Measurements from ENCODE around the gene NOL6. TPM values are rescaled to one million over a fixed set of nuclear protein-coding genes. Genes with fewer than 3 reads are reported as not detected.

Gene NOL6
- polyA plus RNA-seq, 1 donor (not counting 4 experiments of a cell fraction or from before 2014, with no cell fraction given), result 63.6 TPM

- TF ChIP-seq CTCF (optimal IDR thresholded peaks at IDR 0.05 in 1 of 3, IDR thresholded peaks at IDR 0.05 in 1 of 3, conservative IDR thresholded peaks at IDR 0.05 in 1 of 3; ENCODE audit: extremely low read depth in 1 of 3, insufficient read depth in 2 of 3, low read length in 3 of 3) (no peak), EZH2 (IDR thresholded peaks at IDR 0.05; ENCODE audit: low read length) (no peak)
- H3K9me1 ChIP-seq (ENCODE audit: control insufficient read depth, extremely low read depth, insufficient read depth, low read length), result no peaks in the 10 kb centered on the region
- H2AFZ ChIP-seq (ENCODE audit: control insufficient read depth, low read length), result no peak overlapping the region
- H3K9me3 ChIP-seq (ENCODE audit: control insufficient read depth, low read depth, low read length), result no peaks in the 10 kb centered on the region
- no peak for FAIRE-seq
- H3K4me3 ChIP-seq (ENCODE audit: control insufficient read depth in 2 of 3, extremely low read depth in 1 of 3, insufficient read depth in 2 of 3, low read depth in 1 of 3, low read length in 3 of 3), result no peak overlapping the region
- no peaks in the 10 kb centered on the region for H3K79me2 ChIP-seq (ENCODE audit: control insufficient read depth, insufficient read depth, low read length)
- no peak overlapping the region for H3K4me2 ChIP-seq (ENCODE audit: control insufficient read depth, extremely low read depth, insufficient read depth, low read depth, low read length)
- H3K4me1 ChIP-seq (ENCODE audit: control insufficient read depth, extremely low read depth, insufficient read depth, low read length), result no peaks in the 10 kb centered on the region
- dilution Hi-C loops (cut with MboI; ENCODE audit: extremely low pct_ligation_motif_present, low sequenced_read_pairs), result no loop called here
- H3K9ac ChIP-seq (ENCODE audit: control insufficient read depth, extremely low read depth, insufficient read depth, low read length), result no peak overlapping the region
- no peak for DNase-seq (ENCODE audit: low read depth, low spot score)
- no peaks in the 10 kb centered on the region for H3K27me3 ChIP-seq (ENCODE audit: control insufficient read depth, extremely low read depth, insufficient read depth, low read length)
- H3K27ac ChIP-seq (ENCODE audit: control insufficient read depth, insufficient read depth, low read length), result no peak overlapping the region
- H3K36me3 ChIP-seq (ENCODE audit: control insufficient read depth in 2 of 2, extremely low read depth in 1 of 2, insufficient read depth in 2 of 2, low read length in 2 of 2), result no peaks in the 10 kb centered on the region
- no peaks in the 10 kb centered on the region for H4K20me1 ChIP-seq (ENCODE audit: control insufficient read depth, extremely low read depth, insufficient read depth, low read length)
These were observed 6.4 kb upstream of the NOL6 start for GRCh38 chr9:33480106-33480505.

- dilution Hi-C loops (cut with MboI; ENCODE audit: extremely low pct_ligation_motif_present, low sequenced_read_pairs), result no loop called here
These were observed 2.8 kb upstream of the NOL6 start for GRCh38 chr9:33476503-33476902.

More at GRCh38 chr9:33476503-33476902, 2.8 kb upstream of the NOL6 start:
- Histone ChIP-seq H4K20me1 (ENCODE audit: control insufficient read depth, extremely low read depth, insufficient read depth, low read length) (no peaks in the 10 kb centered on the region), H3K27ac (ENCODE audit: control insufficient read depth, insufficient read depth, low read length) (no peak overlapping the region), H3K4me1 (ENCODE audit: control insufficient read depth, extremely low read depth, insufficient read depth, low read length) (peaks cover 11% of the 10 kb centered on the region), H3K27me3 (ENCODE audit: control insufficient read depth, extremely low read depth, insufficient read depth, low read length) (no peaks in the 10 kb centered on the region), H3K9ac (ENCODE audit: control insufficient read depth, extremely low read depth, insufficient read depth, low read length) (no peak overlapping the region), H3K9me1 (ENCODE audit: control insufficient read depth, extremely low read depth, insufficient read depth, low read length) (no peaks in the 10 kb centered on the region), H3K36me3 (ENCODE audit: control insufficient read depth in 2 of 2, extremely low read depth in 1 of 2, insufficient read depth in 2 of 2, low read length in 2 of 2) (peaks cover 6% of the 10 kb centered on the region in 2 experiments), H3K9me3 (ENCODE audit: control insufficient read depth, low read depth, low read length) (no peaks in the 10 kb centered on the region), H3K4me2 (ENCODE audit: control insufficient read depth, extremely low read depth, insufficient read depth, low read depth, low read length) (no peak overlapping the region), H2AFZ (ENCODE audit: control insufficient read depth, low read length) (no peak overlapping the region), H3K79me2 (ENCODE audit: control insufficient read depth, insufficient read depth, low read length) (peaks cover 24% of the 10 kb centered on the region), H3K4me3 (ENCODE audit: control insufficient read depth in 2 of 3, extremely low read depth in 1 of 3, insufficient read depth in 2 of 3, low read depth in 1 of 3, low read length in 3 of 3) (no peak overlapping the region)
- no peak for TF ChIP-seq CTCF (optimal IDR thresholded peaks at IDR 0.05 in 1 of 3, IDR thresholded peaks at IDR 0.05 in 1 of 3, conservative IDR thresholded peaks at IDR 0.05 in 1 of 3; ENCODE audit: extremely low read depth in 1 of 3, insufficient read depth in 2 of 3, low read length in 3 of 3)
- no peak for TF ChIP-seq EZH2 (IDR thresholded peaks at IDR 0.05; ENCODE audit: low read length)
- no peak for DNase-seq (ENCODE audit: low read depth, low spot score)
- no peak for FAIRE-seq
